BLaER1 treated with 17β-estradiol and CSF1 and Interleukin-3, amounts not matched to agents 10 nM and 100 nM (cell line): ENCODE data around the gene PDZD2.
"Not testable (repeated sequence)": the region's sequence is repeated elsewhere in the genome, so short reads cannot be mapped to it uniquely, and the experiment has no call there.

ENCODE experiments used
- H3K27ac ChIP-seq, 11 experiments: shearing (Covaris generic); formaldehyde crosslinking; 2 replicates each; pipeline ENCODE4 v1.8.1; 2022
- H3K27me3 ChIP-seq, 11 experiments: shearing (Covaris generic); formaldehyde crosslinking; 2 replicates each; pipeline ENCODE4 v1.8.1; 2022
- H3K36me3 ChIP-seq, 11 experiments: shearing (Covaris generic); formaldehyde crosslinking; 2 replicates each; pipeline ENCODE4 v1.8.1; 2022
- H3K4me1 ChIP-seq, 10 experiments: shearing (Covaris generic); formaldehyde crosslinking; 2 replicates each; pipeline ENCODE4 v1.8.1; 2022
- H3K4me2 ChIP-seq, 11 experiments: shearing (Covaris generic); formaldehyde crosslinking; 2 replicates each; pipeline ENCODE4 v1.8.1; 2022
- H3K4me3 ChIP-seq, 10 experiments: shearing (Covaris generic); formaldehyde crosslinking; 2 replicates each; pipeline ENCODE4 v1.8.1; 2022
- H3K9ac ChIP-seq, 11 experiments: shearing (Covaris generic); formaldehyde crosslinking; 2 replicates each; pipeline ENCODE4 v1.8.1; 2022
- H3K9me3 ChIP-seq, 11 experiments: shearing (Covaris generic); formaldehyde crosslinking; replicated peaks in 1 of 11; 2 replicates each; pipeline ENCODE4 v1.8.1; 2022
- H4K20me1 ChIP-seq, 11 experiments: shearing (Covaris generic); formaldehyde crosslinking; 2 replicates each; pipeline ENCODE4 v1.8.1; 2022
- Cebpa-rat ChIP-seq, 11 experiments: shearing (Covaris generic); IDR thresholded peaks; 2 replicates each; pipeline ENCODE4 v1.8.1; 2022

The PDZD2 gene

GRCh38 chr5:31768046-31768445 is 129.1 kb downstream of the PDZD2 start:
- Histone ChIP-seq H3K9me3 (peaks cover 0 to 17% (median 8%) of the 10 kb centered on the region in 11 experiments; a peak in 14 of 22 replicates), H4K20me1 (no peaks in the 10 kb centered on the region), H3K36me3 (no peaks in the 10 kb centered on the region), H3K4me3 (no peak overlapping the region), H3K4me1 (peaks cover 0 to 36% (median 13%) of the 10 kb centered on the region in 10 experiments; a peak in 11 of 20 replicates), H3K4me2 (no peak overlapping the region), H3K27me3 (no peaks in the 10 kb centered on the region), H3K27ac (no peak overlapping the region), H3K9ac (no peak overlapping the region)
- TF ChIP-seq Cebpa-rat (IDR thresholded peaks at IDR 0.05) = no peak

GRCh38 chr5:31768784-31769183 is 129.9 kb downstream of the PDZD2 start:
- TF ChIP-seq Cebpa-rat (IDR thresholded peaks at IDR 0.05) = no peak
- Histone ChIP-seq H3K27me3 (no peaks in the 10 kb centered on the region), H3K9ac (no peak overlapping the region), H3K27ac (no peak overlapping the region), H3K9me3 (peaks cover 0 to 20% (median 8%) of the 10 kb centered on the region in 11 experiments; a peak in 14 of 22 replicates), H3K4me3 (no peak overlapping the region), H3K36me3 (no peaks in the 10 kb centered on the region), H3K4me1 (peaks cover 0 to 37% (median 13%) of the 10 kb centered on the region in 10 experiments; a peak in 11 of 20 replicates), H4K20me1 (no peaks in the 10 kb centered on the region), H3K4me2 (peak overlapping the region in 1 of 11 experiments; percentile 77; a peak in 1 of 22 replicates)

- H3K4me2 ChIP-seq = peak overlapping the region in 2 of 11 experiments; percentile 75 to 77; a peak in 4 of 22 replicates
- no peak overlapping the region for H3K27ac ChIP-seq
These were observed 130.6 kb downstream of the PDZD2 start for GRCh38 chr5:31769530-31769929.

GRCh38 chr5:31770132-31770720 is 131.3 kb downstream of the PDZD2 start:
- Histone ChIP-seq H3K9ac (peak overlapping the region in 2 of 11 experiments; percentile 17 to 38; a peak in 1 of 22 replicates), H3K27ac (peak overlapping the region in 3 of 11 experiments; percentile 39 to 66 (median 44); a peak in 5 of 22 replicates), H3K9me3 (peaks cover 0 to 20% (median 8%) of the 10 kb centered on the region in 11 experiments; a peak in 14 of 22 replicates), H4K20me1 (no peaks in the 10 kb centered on the region), H3K4me1 (peaks cover 0 to 52% (median 13%) of the 10 kb centered on the region in 10 experiments; a peak in 11 of 20 replicates), H3K4me2 (peak overlapping the region in 5 of 11 experiments; percentile 15 to 77 (median 39); a peak in 9 of 22 replicates), H3K4me3 (no peak overlapping the region), H3K36me3 (no peaks in the 10 kb centered on the region), H3K27me3 (no peaks in the 10 kb centered on the region)
- no peak for TF ChIP-seq Cebpa-rat (IDR thresholded peaks at IDR 0.05)

More at GRCh38 chr5:31769530-31769929, 130.6 kb downstream of the PDZD2 start:
- Histone ChIP-seq H3K4me3 (no peak overlapping the region), H3K36me3 (no peaks in the 10 kb centered on the region), H3K9me3 (peaks cover 0 to 20% (median 8%) of the 10 kb centered on the region in 11 experiments; a peak in 14 of 22 replicates), H3K4me1 (peaks cover 0 to 45% (median 13%) of the 10 kb centered on the region in 10 experiments; a peak in 11 of 20 replicates), H3K27me3 (no peaks in the 10 kb centered on the region), H3K9ac (no peak overlapping the region), H4K20me1 (no peaks in the 10 kb centered on the region)
- TF ChIP-seq Cebpa-rat (IDR thresholded peaks at IDR 0.05) = no peak

- Histone ChIP-seq H3K36me3 (no peaks in the 10 kb centered on the region), H3K4me3 (no peak overlapping the region), H3K27ac (peak overlapping the region in 4 of 11 experiments; percentile 19 to 66 (median 50); a peak in 7 of 22 replicates), H3K4me1 (peaks cover 0 to 54% (median 13%) of the 10 kb centered on the region in 10 experiments; a peak in 11 of 20 replicates), H4K20me1 (no peaks in the 10 kb centered on the region), H3K27me3 (no peaks in the 10 kb centered on the region), H3K9ac (no peak overlapping the region), H3K4me2 (peak overlapping the region in 7 of 11 experiments; percentile 7 to 77 (median 38); a peak in 11 of 22 replicates), H3K9me3 (peaks cover 0 to 20% (median 8%) of the 10 kb centered on the region in 11 experiments; a peak in 14 of 22 replicates)
- TF ChIP-seq Cebpa-rat (IDR thresholded peaks at IDR 0.05) = no peak
These were observed 132.1 kb downstream of the PDZD2 start for GRCh38 chr5:31770998-31771397.

- no peak overlapping the region for H3K9ac ChIP-seq
These were observed 132.6 kb downstream of the PDZD2 start for GRCh38 chr5:31771500-31771899.

GRCh38 chr5:31776294-31776693 is 137.4 kb downstream of the PDZD2 start:
- not testable (repeated sequence) for H4K20me1 ChIP-seq, H3K4me3 ChIP-seq, H3K4me2 ChIP-seq, H3K27me3 ChIP-seq, H3K9ac ChIP-seq, H3K36me3 ChIP-seq, H3K27ac ChIP-seq
- Histone ChIP-seq H3K9me3 (peaks cover 5 to 39% (median 20%) of the 10 kb centered on the region in 11 experiments; a peak in 18 of 22 replicates), H3K4me1 (peaks cover 0 to 29% (median 3%) of the 10 kb centered on the region in 10 experiments; a peak in 10 of 20 replicates)

More at GRCh38 chr5:31771500-31771899, 132.6 kb downstream of the PDZD2 start:
- no peaks in the 10 kb centered on the region for H3K36me3 ChIP-seq
- H3K9me3 ChIP-seq = peaks cover 0 to 21% (median 8%) of the 10 kb centered on the region in 11 experiments; a peak in 17 of 22 replicates
- peak overlapping the region in 4 of 11 experiments; percentile 19 to 66 (median 50); a peak in 7 of 22 replicates for H3K27ac ChIP-seq
- no peaks in the 10 kb centered on the region for H3K27me3 ChIP-seq
- peaks cover 0 to 54% (median 13%) of the 10 kb centered on the region in 10 experiments; a peak in 11 of 20 replicates for H3K4me1 ChIP-seq
- no peaks in the 10 kb centered on the region for H4K20me1 ChIP-seq
- peak overlapping the region in 7 of 11 experiments; percentile 7 to 77 (median 38); a peak in 10 of 22 replicates for H3K4me2 ChIP-seq
- no peak overlapping the region for H3K4me3 ChIP-seq
- TF ChIP-seq Cebpa-rat (IDR thresholded peaks at IDR 0.05) = no peak

GRCh38 chr5:31776976-31777651 is 138.2 kb downstream of the PDZD2 start:
- no peaks in the 10 kb centered on the region for H4K20me1 ChIP-seq
- no peak overlapping the region for H3K4me2 ChIP-seq
- TF ChIP-seq Cebpa-rat (IDR thresholded peaks at IDR 0.05) = no peak
- H3K4me1 ChIP-seq = peaks cover 0 to 30% (median 0%) of the 10 kb centered on the region in 10 experiments; a peak in 4 of 20 replicates
- H3K27ac ChIP-seq = no peak overlapping the region
- no peak overlapping the region for H3K9ac ChIP-seq
- H3K4me3 ChIP-seq = no peak overlapping the region
- H3K36me3 ChIP-seq = no peaks in the 10 kb centered on the region
- H3K9me3 ChIP-seq = peaks cover 5 to 32% (median 15%) of the 10 kb centered on the region in 11 experiments; a peak in 18 of 22 replicates
- no peaks in the 10 kb centered on the region for H3K27me3 ChIP-seq

GRCh38 chr5:31781772-31782171 is 142.8 kb downstream of the PDZD2 start:
- no peak overlapping the region for H3K9ac ChIP-seq
- TF ChIP-seq Cebpa-rat (IDR thresholded peaks at IDR 0.05) = no peak

More at GRCh38 chr5:31781772-31782171, 142.8 kb downstream of the PDZD2 start:
- Histone ChIP-seq H3K27me3 (no peaks in the 10 kb centered on the region), H3K4me1 (peaks cover 0 to 8% (median 0%) of the 10 kb centered on the region in 10 experiments; a peak in 4 of 20 replicates), H3K9me3 (peaks cover 0 to 16% (median 6%) of the 10 kb centered on the region in 11 experiments; a peak in 15 of 22 replicates), H4K20me1 (no peaks in the 10 kb centered on the region), H3K4me2 (peak overlapping the region in 2 of 11 experiments; percentile 39 to 68; a peak in 4 of 22 replicates), H3K36me3 (no peaks in the 10 kb centered on the region), H3K27ac (no peak overlapping the region), H3K4me3 (no peak overlapping the region)
